DOHH2 (cell line): Measurements from ENCODE around the gene USP34.
A peak's percentile ranks its signal among the peaks of the same experiment; 100 is the strongest.

Source experiments
- H3F3A ChIP-seq: fragments of 200-600 bp; sonication (generic), shearing (Covaris generic); 2 replicates; pipeline ENCODE4 v1.6.0; 2016; ENCODE audit warnings: antibody characterized with exemption, mild to moderate bottlenecking; ENCODE audit not compliant: control insufficient read depth, insufficient read depth
- H3K27ac ChIP-seq: fragments of 200-600 bp; sonication (generic); 2 replicates; pipeline ENCODE4 v1.5.1; 2014; ENCODE audit warnings: low read depth, mild to moderate bottlenecking, low read length, moderate library complexity
- H3K27me3 ChIP-seq: fragments of 200-600 bp; sonication (generic); 2 replicates; pipeline ENCODE4 v1.6.1; 2014; ENCODE audit warnings: mild to moderate bottlenecking, low read length, mixed read lengths; ENCODE audit not compliant: control insufficient read depth
- H3K36me3 ChIP-seq: fragments of 200-600 bp; sonication (generic); 2 replicates; pipeline ENCODE4 v1.6.1; 2014; ENCODE audit warnings: mild to moderate bottlenecking, low read length, moderate library complexity, mixed read lengths; ENCODE audit not compliant: control insufficient read depth
- H3K4me1 ChIP-seq: fragments of 200-600 bp; sonication (generic); 2 replicates; pipeline ENCODE4 v1.6.1; 2014; ENCODE audit warnings: mild to moderate bottlenecking, low read length, mixed read lengths; ENCODE audit not compliant: control insufficient read depth
- H3K4me2 ChIP-seq: fragments of 200-600 bp; sonication (generic); 2 replicates; pipeline ENCODE4 v1.6.0; 2014; ENCODE audit warnings: mild to moderate bottlenecking, low read length, moderate library complexity
- H3K4me3 ChIP-seq: fragments of 200-600 bp; sonication (generic); 2 replicates; pipeline ENCODE4 v1.5.1; 2014; ENCODE audit warnings: mild to moderate bottlenecking, low read length, mixed read lengths
- H3K79me2 ChIP-seq: fragments of 200-600 bp; sonication (generic); 2 replicates; pipeline ENCODE4 v1.6.1; 2014; ENCODE audit warnings: mild to moderate bottlenecking, low read length, mixed read lengths; ENCODE audit not compliant: control insufficient read depth
- H3K9me2 ChIP-seq: fragments of 200-600 bp; sonication (generic); replicated peaks from 2 replicates; pipeline ENCODE4 v1.6.1; 2014; ENCODE audit warnings: mild to moderate bottlenecking, low read length, mixed read lengths; ENCODE audit not compliant: control insufficient read depth
- H3K9me3 ChIP-seq: fragments of 200-600 bp; sonication (generic); 2 replicates; pipeline ENCODE4 v1.6.1; 2014; ENCODE audit warnings: antibody characterized with exemption, low read length, mixed read lengths; ENCODE audit not compliant: control insufficient read depth, insufficient read depth
- H4K20me1 ChIP-seq: fragments of 200-600 bp; sonication (generic); 2 replicates; pipeline ENCODE4 v1.6.0; 2014; ENCODE audit warnings: low read depth, mild to moderate bottlenecking, antibody characterized with exemption, low read length, moderate library complexity; ENCODE audit not compliant: control insufficient read depth, insufficient read depth
- EZH2phosphoT487 ChIP-seq: fragments of 200-600 bp; sonication (generic); IDR thresholded peaks from 2 replicates; pipeline ENCODE4 v1.6.1; 2017; ENCODE audit warnings: borderline replicate concordance, mild to moderate bottlenecking, antibody characterized with exemption, low read length, moderate library complexity, mixed read lengths
- TF ChIP-seq, protein P1 (sequence below): fragments of 200-600 bp; sonication (generic); IDR thresholded peaks from one replicate; pipeline ENCODE4 v1.5.1; 2014; ENCODE audit warnings: antibody characterized with exemption, mild to moderate bottlenecking, low read depth, low read length; ENCODE audit not compliant: poor library complexity, severe bottlenecking

USP34 gene

DNA sequence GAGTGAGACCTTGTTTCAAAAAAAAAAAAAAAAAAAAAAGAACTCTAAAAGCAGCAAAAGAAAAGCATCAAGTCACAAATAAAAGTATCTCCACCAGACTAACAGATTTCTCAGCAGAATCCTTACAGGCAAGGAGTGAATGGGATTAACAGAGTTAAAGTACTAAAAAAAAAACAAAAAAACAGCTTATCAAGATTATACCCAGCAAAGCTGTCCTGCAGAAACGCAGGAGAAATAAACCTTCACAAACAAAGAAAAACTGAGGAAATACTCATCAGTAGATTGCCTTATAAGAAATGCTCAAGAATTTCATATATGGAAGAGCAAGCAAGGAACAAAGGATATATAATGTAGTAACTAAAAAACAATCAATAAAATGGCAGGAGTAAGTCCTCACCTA, 35.6 kb downstream of the USP34 start:
- no peak overlapping the region for H3K4me3 ChIP-seq
- peaks cover 93% of the 10 kb centered on the region for H3K4me1 ChIP-seq
- no peak for TF ChIP-seq EZH2phosphoT487
- TF ChIP-seq, protein P1, sequence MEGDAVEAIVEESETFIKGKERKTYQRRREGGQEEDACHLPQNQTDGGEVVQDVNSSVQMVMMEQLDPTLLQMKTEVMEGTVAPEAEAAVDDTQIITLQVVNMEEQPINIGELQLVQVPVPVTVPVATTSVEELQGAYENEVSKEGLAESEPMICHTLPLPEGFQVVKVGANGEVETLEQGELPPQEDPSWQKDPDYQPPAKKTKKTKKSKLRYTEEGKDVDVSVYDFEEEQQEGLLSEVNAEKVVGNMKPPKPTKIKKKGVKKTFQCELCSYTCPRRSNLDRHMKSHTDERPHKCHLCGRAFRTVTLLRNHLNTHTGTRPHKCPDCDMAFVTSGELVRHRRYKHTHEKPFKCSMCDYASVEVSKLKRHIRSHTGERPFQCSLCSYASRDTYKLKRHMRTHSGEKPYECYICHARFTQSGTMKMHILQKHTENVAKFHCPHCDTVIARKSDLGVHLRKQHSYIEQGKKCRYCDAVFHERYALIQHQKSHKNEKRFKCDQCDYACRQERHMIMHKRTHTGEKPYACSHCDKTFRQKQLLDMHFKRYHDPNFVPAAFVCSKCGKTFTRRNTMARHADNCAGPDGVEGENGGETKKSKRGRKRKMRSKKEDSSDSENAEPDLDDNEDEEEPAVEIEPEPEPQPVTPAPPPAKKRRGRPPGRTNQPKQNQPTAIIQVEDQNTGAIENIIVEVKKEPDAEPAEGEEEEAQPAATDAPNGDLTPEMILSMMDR = no peak
- no peaks in the 10 kb centered on the region for H3K9me3 ChIP-seq
- H3K79me2 ChIP-seq = peaks cover 99% of the 10 kb centered on the region
- peak overlapping the region; percentile 5 for H3K4me2 ChIP-seq
- peaks cover 16% of the 10 kb centered on the region; the same call in 1 of the 2 replicates for H4K20me1 ChIP-seq
- peaks cover 15% of the 10 kb centered on the region; the same call in 1 of the 2 replicates for H3F3A ChIP-seq
- no peaks in the 10 kb centered on the region for H3K27me3 ChIP-seq
- no peaks in the 10 kb centered on the region for H3K9me2 ChIP-seq
- no peak overlapping the region for H3K27ac ChIP-seq
- H3K36me3 ChIP-seq = peaks cover 8% of the 10 kb centered on the region; the same call in 1 of the 2 replicates

- Histone ChIP-seq H4K20me1 (peaks cover 16% of the 10 kb centered on the region; the same call in 1 of the 2 replicates), H3K79me2 (peaks cover 99% of the 10 kb centered on the region), H3K9me2 (no peaks in the 10 kb centered on the region), H3K4me1 (peaks cover 90% of the 10 kb centered on the region), H3K36me3 (0 out of 2 replicates have a peak, but pooled peaks cover 5% of the 10 kb centered on the region), H3K4me3 (no peak overlapping the region), H3K9me3 (no peaks in the 10 kb centered on the region), H3K27ac (no peak overlapping the region; the same call in 1 of the 2 replicates), H3F3A (peaks cover 17% of the 10 kb centered on the region), H3K4me2 (peak overlapping the region; percentile 5), H3K27me3 (no peaks in the 10 kb centered on the region)
- TF ChIP-seq EZH2phosphoT487 = no peak
Observed at GRCh38 chr2:61434314-61434713, 36.6 kb downstream of the USP34 start.

DNA sequence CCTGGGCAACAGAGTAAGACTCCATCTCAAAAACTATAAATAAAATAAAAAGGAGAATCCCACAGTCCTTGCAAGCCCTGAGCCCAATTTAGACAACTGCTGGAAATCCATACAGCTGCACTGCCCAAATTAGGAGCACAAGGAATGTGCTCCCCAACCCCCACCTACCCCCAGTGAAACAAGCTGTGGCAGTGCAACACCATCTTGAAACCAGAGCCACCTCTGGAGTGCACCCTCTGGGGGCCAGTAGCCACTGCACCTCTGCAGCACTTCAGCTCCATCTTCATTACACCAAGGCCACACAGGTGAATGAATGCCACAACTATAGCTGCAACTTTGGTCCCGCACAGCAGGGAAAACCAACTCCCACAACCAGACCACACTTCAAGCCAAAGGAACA, 37.3 kb downstream of the USP34 start:
- Histone ChIP-seq H3K4me3 (no peak overlapping the region), H3K9me2 (no peaks in the 10 kb centered on the region), H3K27ac (no peak overlapping the region), H3F3A (peaks cover 19% of the 10 kb centered on the region), H3K27me3 (no peaks in the 10 kb centered on the region), H3K9me3 (no peaks in the 10 kb centered on the region), H3K4me1 (peaks cover 85% of the 10 kb centered on the region), H3K79me2 (peaks cover 99% of the 10 kb centered on the region), H4K20me1 (peaks cover 16% of the 10 kb centered on the region; the same call in 1 of the 2 replicates), H3K4me2 (peak overlapping the region; percentile 5; the same call in 1 of the 2 replicates), H3K36me3 (0 out of 2 replicates have a peak, but pooled peaks cover 5% of the 10 kb centered on the region)
- TF ChIP-seq, protein P1 = no peak

DNA sequence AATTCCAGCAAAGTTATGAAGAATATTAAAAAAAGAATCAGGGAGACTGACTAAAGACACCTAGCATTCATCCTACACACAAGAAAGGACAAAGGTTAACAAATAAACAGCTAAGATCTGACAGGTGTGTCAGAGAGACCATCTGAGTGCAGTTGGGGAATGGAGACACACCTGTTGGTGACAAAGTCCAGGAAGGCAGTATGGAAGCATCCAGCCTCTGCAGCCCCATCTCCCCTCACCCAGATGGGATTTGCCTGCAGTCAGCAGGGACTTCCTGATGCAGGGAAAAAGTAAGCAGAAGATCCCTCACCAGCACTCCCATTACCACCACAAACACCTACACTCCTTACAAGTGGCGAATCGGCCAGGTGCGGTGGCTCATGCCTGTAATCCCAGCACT, 37.9 kb downstream of the USP34 start:
- H4K20me1 ChIP-seq = peaks cover 20% of the 10 kb centered on the region; the same call in 1 of the 2 replicates
- peaks cover 21% of the 10 kb centered on the region for H3F3A ChIP-seq
- peaks cover 85% of the 10 kb centered on the region for H3K4me1 ChIP-seq

More for the DNA sequence above, 37.9 kb downstream of the USP34 start:
- Histone ChIP-seq H3K4me3 (no peak overlapping the region), H3K9me2 (no peaks in the 10 kb centered on the region), H3K27me3 (no peaks in the 10 kb centered on the region), H3K79me2 (peaks cover 99% of the 10 kb centered on the region), H3K27ac (no peak overlapping the region), H3K36me3 (0 out of 2 replicates have a peak, but pooled peaks cover 5% of the 10 kb centered on the region), H3K4me2 (0 out of 2 replicates have a peak overlapping the region, but pooled peaks have one; percentile 13), H3K9me3 (no peaks in the 10 kb centered on the region)
- no peak for TF ChIP-seq EZH2phosphoT487
- TF ChIP-seq, protein P1 = no peak
